HepG2 (cell line): Measurements from ENCODE around the gene BANP.
"Not testable (repeated sequence)": the region's sequence is repeated elsewhere in the genome, so short reads cannot be mapped to it uniquely, and the experiment has no call there.

ENCODE experiments used
- ATM ChIP-seq: fragments of 450-650 bp; IDR thresholded peaks from 2 replicates; pipeline ENCODE4 v1.7.1; 2017; ENCODE audit warnings: mild to moderate bottlenecking, borderline replicate concordance
- CTCF ChIP-seq: sonication (generic); formaldehyde crosslinking; IDR thresholded peaks from 2 replicates; pipeline ENCODE4 v1.5.0; 2020; ENCODE audit warnings: mild to moderate bottlenecking, missing genetic modification reagents, moderate library complexity
- EZH2 ChIP-seq: conservative IDR thresholded peaks from 2 replicates; pipeline ENCODE4 v1.6.1; 2012; ENCODE audit warnings: mild to moderate bottlenecking, low read depth, low read length, moderate library complexity
- RXRA ChIP-seq: sonication (generic); formaldehyde crosslinking; IDR thresholded peaks from 2 replicates; pipeline ENCODE4 v1.5.1; 2020; ENCODE audit warnings: missing genetic modification reagents
- SALL1 ChIP-seq: sonication (generic); formaldehyde crosslinking; IDR thresholded peaks from 2 replicates; pipeline ENCODE4 v1.8.0; 2022; ENCODE audit warnings: mild to moderate bottlenecking, missing genetic modification reagents
- TRAFD1 ChIP-seq: sonication (generic); formaldehyde crosslinking; IDR thresholded peaks from 2 replicates; pipeline ENCODE4 v1.5.1; 2020; ENCODE audit warnings: missing genetic modification reagents, mild to moderate bottlenecking, borderline replicate concordance
- ZBTB14 ChIP-seq: sonication (generic); formaldehyde crosslinking; IDR thresholded peaks from 2 replicates; pipeline ENCODE4 v1.4.0; 2020; ENCODE audit warnings: missing genetic modification reagents
- ZXDC ChIP-seq: sonication (generic); formaldehyde crosslinking; IDR thresholded peaks from 2 replicates; pipeline ENCODE4 v1.5.0; 2020; ENCODE audit warnings: mild to moderate bottlenecking, missing genetic modification reagents

- TF ChIP-seq RXRA (CRISPR knock-in tag); ZXDC; SALL1 (CRISPR knock-in tag); ZBTB14; EZH2; ATM; TRAFD1 (CRISPR knock-in tag); CTCF: not testable (repeated sequence)
Measured at GRCh38 chr16:88076932-88077320, 125.7 kb downstream of the BANP start.
